Stimulated activated CD4-positive, alpha-beta T cell treated with anti-CD3 and anti-CD28 coated beads, Interleukin-4, amount 100 ng/mL, for 1 hour (primary cell): Measurements from ENCODE around the gene ELP5.
A peak's percentile ranks its signal among the peaks of the same experiment; 100 is the strongest.

Experiments used
- DNase-seq: peaks from one replicate; pipeline ENCODE4 v3.0.0-alpha.2; 2020

Gene ELP5

GRCh38 chr17:7290166-7290565 is 38.2 kb downstream of the ELP5 start:
- no peak for DNase-seq

DNA sequence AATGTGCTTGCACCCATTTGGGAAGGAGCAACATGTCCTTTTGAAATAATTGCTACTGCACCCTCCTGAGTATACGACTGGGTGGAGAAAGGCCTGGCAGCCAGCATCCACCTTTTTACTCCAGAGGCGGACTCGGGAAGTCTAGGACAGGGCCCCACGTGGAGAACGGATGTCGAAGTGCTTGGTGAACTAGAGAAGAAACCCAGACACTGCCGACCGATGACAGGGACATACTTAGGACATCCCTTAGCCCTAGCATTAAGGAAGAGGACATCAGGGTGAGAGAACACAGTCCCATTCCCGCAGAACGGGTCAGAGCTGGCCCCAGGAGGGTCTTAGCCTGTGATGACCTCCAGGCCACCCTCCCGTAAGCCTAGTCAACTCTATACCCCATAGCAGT is 38.7 kb downstream of the ELP5 start:
- no peak for DNase-seq

GRCh38 chr17:7292194-7292593 is 40.2 kb downstream of the ELP5 start:
- no peak for DNase-seq

GRCh38 chr17:7292729-7293128 is 40.7 kb downstream of the ELP5 start:
- DNase-seq = no peak

DNA sequence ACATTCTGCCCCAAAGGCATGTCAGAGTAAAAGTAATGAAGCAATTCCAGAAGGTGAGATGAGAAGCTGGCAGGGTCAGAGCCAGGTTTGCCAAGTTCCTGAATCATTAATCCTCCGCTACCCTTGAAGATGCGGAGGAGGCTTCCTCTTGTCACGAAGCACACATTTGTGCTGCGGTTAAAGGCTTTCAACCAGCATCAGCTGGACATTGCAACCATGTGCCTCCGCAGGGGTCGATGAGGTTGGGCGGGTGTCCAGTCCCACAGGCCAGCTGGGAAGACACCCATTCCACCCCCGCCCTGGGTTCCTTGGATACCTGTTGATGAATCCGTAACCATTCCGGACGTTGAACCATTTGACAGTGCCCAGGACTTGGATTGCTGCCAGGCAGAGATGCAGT is 41.1 kb downstream of the ELP5 start:
- DNase-seq = no peak

- no peak for DNase-seq
Measured at GRCh38 chr17:7293816-7294613, 42.0 kb downstream of the ELP5 start.

DNA sequence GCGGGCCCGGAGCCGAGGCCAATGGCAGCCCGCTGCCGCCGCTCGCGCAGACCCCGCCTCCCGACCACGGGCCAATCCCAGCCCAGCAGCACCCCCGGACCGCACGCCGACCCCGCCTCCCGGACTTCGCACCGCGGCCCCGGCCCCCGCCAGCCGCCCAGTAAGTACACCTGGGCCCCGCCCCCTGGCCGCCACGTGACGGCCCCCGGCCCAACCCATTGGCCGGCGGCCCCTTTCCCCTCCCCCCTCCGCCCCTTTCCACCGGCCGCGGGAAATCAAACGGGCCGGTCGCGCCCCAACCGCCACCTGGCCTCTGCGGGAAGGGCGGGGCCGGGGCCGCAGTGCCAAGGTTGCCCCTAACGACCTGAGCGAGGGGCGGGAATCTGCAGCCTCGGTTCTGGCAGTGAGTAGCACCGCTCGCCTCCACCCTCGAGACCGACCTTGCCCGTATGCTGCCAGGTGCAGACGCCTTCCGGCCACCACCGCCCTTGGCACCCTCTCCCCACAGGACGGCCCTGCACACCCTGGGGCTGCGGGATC is 42.7 kb downstream of the ELP5 start, which contains the start of gene YBX2:
Gene YBX2, minus strand, starts transcription at position 26 of the 540 bp plus-strand sequence. CDS start 139 bp downstream, outside the sequence.
- DNase-seq = peak; percentile 74

DNA sequence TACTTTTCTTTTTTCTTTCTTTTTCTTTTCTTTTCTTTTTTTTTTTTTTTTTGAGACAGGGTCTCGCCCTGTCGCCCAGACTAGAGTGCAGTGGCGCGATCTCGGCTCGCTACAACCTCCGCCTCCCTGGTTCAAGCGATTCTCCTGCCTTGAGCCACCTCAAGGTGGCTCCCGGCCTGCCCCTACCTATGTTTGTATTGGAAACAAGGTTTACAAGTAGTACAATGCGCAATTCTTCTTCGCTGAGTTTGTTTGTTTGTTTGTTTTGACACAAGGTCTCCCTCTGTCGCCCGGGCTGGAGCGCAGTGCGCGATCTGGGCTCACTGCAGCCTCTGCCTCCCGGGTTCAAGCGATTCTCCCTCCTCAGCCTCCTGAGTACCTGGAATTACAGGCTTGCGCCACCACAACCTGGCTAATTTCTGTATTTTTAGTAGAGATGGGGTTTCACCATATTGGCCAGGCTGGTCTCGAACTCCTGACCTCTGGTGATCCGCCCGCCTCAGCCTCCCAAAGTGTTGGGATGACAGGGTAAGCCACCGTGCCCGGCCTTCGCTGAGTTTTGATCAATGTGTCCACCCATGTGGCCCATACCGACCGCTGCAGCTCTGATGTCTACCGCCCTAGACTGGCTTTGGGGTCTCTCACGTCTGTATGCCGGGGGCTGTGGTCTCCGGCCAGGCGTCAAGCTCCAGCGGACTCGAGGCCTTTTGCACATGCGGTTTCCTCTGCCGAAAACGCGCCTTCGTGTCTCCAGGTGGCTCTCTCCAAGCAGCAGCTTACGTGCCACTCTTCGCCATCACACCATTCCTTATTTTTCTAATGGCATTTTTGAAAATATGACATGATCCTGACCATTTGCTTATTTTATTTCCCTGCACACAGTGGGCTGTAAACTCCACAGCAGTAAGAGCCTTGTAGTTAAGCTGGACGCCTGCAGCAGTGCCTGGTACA is 43.5 kb downstream of the ELP5 start:
- DNase-seq = no peak

GRCh38 chr17:7296189-7296861 is 44.3 kb downstream of the ELP5 start:
- DNase-seq = peak; percentile 71

DNA sequence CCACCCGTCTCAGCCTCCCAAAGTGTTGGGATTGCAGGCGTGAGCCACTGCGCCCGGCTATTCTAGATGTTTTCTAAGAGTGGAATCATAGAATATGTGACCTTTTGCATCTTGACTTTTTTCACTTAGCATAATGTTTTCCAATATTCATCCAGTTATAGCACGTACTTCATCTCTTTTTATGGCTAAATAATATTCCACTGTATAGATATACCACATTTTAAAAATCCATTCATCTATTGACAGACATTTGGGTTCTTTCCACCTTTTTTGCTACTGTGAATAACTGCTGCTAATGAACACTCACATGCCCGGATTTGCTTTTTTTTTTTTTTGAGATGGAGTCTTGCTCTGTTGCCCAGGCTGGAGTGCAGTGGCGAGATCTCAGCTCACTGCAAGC is 52.2 kb downstream of the ELP5 start:
- DNase-seq = no peak

DNA sequence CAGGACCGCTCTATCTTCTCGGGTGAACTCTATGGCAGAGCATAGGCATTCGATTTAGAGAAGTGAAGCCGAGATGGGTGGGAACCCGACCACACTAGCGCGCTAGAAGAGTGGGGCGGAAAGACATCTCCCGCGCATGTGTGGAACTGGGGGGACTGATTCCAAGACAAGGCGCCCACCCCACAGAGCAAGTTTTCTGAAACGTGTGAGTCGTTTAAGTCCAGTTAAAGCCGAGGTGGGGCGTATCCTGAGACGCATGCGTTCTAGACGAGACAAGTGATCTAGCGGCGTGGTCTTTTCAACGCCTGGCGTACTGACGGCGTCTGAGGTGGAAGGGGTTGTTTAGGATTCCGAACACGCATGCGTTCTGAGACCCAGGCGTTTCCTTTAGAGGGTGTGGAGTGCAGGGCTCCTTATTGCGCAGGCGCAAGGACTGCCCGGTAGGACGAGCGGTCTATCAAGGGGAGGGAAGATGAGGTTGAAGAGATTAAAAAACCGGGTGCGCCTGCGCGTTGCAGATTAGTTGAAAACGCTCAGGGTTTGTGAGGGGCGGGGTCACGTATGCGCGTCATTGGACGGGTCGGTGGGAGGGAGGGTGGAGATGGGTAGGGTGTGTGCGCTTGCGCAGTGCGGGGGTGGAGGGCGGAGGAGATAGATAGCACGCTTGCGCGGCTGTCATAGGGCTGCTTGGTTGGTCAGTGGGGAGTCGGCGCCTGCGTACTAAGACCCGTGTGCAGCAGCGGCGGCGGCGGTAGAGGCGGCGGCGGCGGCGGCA is 55.1 kb downstream of the ELP5 start, which contains the start of gene EIF5A:
Gene EIF5A, plus strand, starts transcription at position 718 of the 775 bp plus-strand sequence. CDS start 2,008 bp downstream, outside the sequence.
- DNase-seq = peak; percentile 100

DNA sequence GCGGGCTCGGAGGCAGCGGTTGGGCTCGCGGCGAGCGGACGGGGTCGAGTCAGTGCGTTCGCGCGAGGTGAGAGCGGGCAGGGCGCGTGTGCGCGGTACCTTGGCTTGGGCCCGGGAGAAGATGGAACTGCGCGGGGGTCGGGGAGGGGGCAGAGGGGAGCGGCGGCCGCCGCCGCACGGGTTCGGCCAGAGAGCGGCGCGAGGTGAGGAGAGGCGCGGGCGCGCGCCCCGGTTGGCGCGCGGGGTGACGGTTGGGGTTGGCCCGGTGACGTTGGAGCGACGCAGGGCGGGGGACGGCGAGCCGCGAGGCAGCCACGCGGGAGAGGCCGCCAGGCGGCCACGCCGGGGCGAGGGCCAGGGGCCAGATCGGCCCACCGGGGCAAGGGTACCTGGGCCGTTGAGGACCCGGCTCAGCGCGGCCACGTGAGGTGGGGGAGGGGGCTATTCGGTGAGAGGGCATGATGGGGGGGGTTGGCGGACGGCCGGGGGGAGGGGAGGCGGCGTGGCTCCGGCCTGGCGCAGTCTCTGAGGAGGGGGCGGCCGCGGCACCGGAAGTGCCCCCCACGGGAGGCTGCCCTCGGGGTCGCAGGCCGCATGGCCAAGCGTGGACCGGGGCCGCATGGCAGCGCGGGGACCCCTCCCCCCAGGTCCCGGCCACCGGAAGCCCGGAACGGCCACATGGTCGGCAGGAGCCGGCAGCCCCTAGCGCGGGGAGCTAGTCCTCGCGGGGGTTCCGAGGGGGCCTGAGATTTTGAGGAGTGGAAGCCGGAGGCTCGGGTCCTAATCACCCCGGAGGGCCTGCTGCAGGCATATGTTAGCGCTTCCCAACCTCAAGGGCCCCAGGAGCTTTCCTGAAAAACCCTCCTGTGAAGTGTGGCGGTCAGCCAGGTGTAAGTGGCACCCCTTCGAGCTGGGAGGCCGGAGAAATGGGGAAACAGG is 55.9 kb downstream of the ELP5 start:
- DNase-seq = peak; percentile 52

- peak; percentile 78 for DNase-seq
Measured at GRCh38 chr17:7308625-7309433, 56.8 kb downstream of the ELP5 start.
